ENCODE data around the gene DHRSX.
"Not testable (repeated sequence)": the region's sequence is repeated elsewhere in the genome, so short reads cannot be mapped to it uniquely, and the experiment has no call there.

DHRSX gene

DNA sequence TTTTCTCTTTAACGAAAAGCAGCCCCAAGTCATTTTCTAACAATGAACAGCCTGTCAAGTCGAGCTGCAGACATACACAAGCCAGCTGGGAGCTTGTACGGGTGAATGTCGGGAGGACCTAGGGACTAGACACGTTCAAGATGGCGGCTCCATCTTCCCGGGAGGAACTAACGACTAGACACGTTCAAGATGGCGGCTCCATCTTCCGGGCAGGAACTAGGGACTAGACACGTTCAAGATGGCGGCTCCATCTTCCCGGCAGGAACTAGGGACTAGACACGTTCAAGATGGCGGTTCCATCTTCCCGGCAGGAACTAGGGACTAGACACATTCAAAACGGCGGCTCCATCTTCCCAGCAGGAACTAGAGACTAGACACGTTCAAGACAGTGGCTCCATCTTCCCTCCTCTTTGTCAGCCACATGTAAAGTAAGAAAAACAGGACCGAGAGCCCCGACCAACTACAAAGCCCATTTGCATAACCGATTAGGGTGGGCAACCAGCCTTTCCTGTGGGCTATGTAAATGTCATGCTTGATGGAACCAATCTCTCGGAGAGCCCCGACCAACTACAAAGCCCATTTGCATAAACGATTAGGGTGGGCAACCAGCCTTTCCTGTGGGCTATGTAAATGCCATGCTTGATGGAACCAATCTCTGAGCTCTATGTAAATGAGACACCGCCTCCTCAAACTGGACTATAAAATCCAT, 175.5 kb downstream of the DHRSX start:
- in situ Hi-C loops (cut with HindIII; ENCODE audit: low sequenced_read_pairs): no loop called here

DNA sequence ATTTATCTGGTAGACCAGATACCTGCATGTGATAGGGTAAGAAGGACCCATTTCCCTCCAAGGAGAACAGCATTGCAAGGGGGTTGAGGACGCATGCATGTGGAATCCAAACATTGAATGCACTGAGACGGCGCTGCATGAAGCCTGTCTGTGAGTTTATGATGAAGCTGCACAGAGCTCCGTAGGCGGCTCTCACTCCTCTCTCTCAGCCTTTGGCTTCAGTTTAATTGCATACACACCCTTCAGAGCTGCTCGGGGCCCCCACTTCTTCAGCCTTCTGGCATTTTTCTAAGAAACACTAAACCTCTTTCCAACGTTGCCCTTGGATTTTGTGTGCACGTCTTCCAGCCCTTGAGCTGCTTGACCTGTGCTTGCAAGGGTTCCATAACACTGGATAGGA, 176.6 kb downstream of the DHRSX start:
- in situ Hi-C loops (cut with HindIII; ENCODE audit: low sequenced_read_pairs): no loop called here

DNA sequence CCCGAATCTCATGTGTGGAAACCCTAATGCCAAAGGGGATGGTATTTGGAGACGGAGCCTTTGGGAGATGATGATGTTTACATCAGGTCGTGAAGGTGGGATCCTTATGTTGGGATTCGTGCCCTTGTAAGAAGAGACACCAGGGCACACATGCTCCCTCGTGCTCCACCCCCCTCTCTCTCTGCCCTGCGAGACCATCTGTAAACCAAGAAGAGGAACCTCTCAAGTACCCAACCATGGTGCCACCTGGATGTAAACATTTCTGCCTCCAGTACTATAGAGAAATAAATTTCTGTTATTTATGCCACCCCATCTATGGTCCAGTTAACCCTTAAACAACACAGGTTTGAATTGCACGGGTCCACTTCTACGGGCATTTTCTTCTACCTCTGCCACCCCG, 179.4 kb downstream of the DHRSX start:
- in situ Hi-C loops (cut with HindIII; ENCODE audit: low sequenced_read_pairs): no loop called here

DNA sequence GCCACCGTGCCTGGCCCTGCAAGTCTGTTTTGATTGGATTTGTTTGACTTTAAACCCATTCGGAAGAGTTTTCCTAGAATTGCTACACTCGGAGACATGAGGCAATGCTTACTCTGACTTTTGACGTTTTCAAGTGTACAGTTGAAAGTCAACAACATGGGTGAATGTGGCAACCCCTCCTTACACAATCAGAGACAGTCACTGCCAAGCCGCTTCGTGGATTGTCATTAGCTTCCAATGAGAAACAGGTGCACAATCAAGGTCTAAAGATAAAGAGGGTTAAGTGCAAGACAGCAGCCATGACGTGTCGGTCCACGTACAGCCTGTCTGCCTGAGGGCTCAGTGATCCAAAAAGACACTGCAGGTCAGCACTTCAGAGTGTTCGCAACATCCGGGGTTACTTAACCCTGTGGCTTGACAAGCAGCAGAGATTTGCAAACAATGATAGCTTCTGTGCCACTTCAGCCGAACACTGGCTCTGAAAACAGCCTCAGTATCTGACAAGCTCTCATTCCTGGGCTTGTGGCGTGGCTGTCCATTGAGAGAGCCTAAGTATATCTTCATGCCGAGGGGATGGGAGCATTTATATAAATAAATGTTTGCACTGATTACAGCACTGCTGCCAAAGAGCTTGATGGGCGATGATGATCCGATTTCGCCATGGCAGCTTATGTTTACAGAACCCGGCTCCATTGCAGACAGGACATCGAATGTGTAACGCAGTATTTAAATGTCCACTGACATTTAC, 180.0 kb downstream of the DHRSX start:
- in situ Hi-C loops (cut with HindIII; ENCODE audit: low sequenced_read_pairs): no loop called here

DNA sequence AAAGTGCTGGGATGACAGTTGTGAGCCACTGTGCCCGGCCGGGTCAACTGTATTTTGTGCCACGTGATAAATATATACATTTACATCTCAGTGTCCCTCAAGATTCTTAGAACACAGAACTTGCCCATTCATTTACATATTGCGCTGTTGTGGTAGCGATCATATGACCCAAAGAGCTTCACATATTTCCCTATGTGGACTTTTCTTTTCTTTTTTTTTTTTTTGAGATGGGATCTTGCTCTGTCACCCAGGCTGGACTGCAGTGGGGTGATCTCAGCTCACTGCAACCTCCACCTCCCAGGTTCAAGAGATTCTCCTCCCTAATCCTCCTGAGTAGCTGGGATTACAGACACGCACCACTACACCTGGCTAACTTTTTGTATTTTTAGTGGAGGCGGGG, 180.7 kb downstream of the DHRSX start:
- in situ Hi-C loops (cut with HindIII; ENCODE audit: low sequenced_read_pairs): no loop called here

DNA sequence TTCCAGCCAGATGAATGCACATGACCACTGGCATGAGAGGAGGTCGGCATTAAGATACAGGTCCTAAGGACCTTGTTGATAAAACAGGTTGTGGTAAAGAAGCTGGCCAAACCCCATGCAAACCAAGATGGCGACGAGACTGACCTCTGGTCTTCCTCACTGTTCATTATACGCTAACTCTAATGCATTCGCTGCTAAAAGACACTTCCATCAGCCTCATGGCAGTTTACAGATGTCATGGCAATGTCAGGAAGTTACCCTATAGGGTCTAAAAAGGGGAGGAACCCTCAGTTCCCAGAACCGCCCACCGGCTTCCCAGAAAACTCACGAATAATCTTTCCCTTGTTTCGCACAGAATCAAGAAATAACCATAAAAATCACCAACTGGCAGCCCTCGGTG, 182.4 kb downstream of the DHRSX start:
- in situ Hi-C loops (cut with HindIII; ENCODE audit: low sequenced_read_pairs): no loop called here

DNA sequence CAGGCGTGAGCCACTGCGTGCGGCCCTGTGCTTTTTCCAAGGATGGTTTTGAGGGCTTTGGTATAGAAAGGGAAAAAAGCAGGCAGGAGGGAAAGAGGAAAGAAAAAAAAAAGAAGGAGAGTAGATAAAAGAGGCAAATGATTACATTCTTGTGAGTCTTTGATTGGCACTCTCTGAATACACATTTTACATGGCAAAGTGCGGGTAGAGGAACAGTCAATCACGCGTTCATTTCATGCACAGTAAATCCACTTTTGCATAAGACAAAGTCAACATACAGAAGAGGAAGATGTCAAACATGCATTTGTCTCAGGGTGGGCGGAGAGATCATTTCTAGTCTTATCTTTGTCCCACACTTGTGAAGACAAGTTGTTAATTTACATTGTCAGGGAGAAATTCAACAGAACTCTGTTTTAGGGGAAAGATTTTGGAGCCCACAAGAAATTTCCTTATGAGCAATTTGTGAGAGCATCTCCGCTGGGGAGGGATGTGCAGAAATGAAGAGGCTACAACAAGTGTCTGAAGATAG, 183.2 kb downstream of the DHRSX start:
- in situ Hi-C loops (cut with HindIII; ENCODE audit: low sequenced_read_pairs): no loop called here

DNA sequence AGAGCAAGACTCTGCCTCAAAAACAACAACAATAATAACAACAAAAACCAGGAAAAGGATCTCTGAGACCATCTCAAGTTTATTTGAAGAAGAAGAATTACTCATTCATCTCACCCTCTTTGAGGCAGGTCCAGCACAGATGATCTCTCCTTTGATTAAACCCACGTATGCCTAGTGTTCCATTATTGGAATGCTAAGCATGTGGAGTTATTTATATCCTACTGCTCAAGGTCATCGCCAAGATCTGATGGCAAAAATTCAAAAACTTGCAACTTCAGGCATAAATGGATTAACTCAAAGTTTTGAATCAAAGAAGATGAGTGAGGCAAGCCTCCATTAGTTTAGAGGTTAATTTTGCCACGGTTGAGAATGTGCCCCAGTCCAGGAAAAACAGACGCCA, 184.2 kb downstream of the DHRSX start:
- in situ Hi-C loops (cut with HindIII; ENCODE audit: low sequenced_read_pairs): no loop called here

DNA sequence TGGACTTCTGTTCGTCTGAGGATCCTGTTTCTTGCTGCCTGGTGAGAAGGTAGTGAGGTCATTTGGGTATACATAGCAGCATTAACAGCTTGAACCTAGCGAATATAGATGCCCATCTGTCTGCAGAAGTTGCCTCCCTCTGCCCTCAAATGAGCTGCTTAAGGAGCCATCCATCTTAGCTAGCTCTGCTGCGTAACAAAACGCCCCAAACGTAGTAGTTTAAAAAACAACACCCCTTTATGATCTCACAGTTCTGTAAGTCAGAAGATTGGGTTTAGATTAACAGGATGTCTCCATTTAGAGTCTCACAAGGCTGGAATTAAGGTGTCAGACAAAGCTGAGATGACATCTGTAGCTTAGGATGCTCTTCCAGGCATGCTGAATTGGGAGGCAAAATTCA, 185.3 kb downstream of the DHRSX start:
- in situ Hi-C loops (cut with HindIII; ENCODE audit: low sequenced_read_pairs): no loop called here

DNA sequence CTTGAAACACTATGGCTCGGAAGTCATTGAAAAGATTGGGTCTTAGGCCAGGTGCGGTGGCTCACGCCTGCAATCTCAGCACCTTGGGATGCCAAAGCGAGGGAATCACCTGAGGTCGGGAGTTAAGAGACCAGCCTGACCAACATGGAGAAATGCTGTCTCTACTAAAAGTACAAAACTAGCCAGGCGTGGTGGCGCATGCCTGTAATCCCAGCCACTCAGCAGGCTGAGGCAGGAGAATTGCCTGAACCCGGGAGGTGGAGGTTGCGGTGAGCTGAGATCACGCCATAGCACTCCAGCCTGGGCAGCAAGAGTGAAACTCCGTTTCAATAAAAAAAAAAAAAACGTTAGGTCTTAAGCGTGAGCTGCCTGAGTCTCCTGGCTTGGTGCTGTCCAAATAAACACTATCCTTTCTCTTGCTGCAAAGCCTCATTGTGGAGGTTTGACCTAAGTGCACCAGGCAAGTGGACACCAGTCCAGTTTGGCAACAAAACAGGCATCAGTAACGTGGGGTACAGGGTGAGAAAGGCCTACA, 185.9 kb downstream of the DHRSX start:
- in situ Hi-C loops (cut with HindIII; ENCODE audit: low sequenced_read_pairs): no loop called here

DNA sequence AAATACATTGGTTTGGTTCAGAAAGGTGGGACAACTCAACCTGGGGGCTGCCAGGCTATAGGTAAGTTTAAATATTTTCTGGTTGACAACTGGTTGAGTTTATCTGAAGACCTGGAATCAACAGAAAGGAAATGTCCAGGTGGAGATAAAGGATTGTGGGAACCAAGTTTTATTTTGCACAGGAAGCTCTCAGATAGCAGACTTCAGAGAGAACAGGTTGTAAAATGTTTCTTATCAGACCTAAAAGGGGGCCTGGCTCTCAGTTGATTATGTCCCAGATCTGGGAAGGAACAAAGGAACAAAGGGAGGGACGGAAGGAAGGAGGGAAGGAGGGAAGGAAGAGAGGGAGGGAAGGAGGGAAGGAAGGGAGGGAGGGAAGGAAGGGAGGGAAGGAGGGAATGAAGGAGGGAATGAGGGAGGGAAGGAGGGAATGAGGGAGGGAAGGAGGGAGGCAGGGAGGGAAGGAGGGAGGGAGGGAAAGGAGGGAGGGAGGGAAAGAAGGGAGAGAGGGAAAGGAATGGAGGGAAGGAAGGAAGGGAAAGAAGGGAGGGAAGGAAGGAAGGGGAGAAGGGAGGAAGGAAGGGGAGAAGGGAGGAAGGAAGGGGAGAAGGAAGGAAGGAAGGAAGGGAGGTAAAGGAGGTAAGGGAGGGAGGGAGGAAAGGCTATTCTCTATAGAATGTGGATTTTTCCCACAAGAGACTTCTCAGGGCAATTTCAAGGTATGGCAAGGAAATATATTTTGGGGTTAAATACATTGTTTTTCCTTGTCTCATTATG, 186.7 kb downstream of the DHRSX start:
- in situ Hi-C loops (cut with HindIII; ENCODE audit: low sequenced_read_pairs): no loop called here

DNA sequence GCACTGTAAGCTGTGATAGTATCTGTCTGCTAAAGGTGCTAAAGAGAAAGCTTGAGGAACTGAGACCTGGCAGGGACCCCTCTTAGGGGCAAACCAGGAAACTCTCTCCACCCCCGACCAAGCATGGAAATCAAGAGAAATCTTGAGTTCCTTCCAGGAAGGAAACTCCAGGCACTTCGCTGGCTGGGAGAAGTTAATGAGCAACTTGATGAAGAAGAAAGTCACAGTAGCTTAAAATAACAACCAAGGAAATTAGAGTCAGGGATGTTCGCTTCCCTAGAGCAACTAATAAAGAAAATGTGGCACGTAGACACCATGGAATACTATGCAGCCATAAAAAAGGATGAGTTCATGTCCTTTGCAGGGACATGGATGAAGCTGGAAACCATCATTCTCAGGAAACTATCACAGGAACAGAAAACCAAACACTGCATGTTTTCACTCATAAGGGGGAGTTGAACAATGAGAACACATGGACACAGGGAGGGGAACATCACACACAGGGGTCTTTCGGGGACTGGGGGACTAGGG, 188.7 kb downstream of the DHRSX start:
- in situ Hi-C loops (cut with HindIII; ENCODE audit: low sequenced_read_pairs): not testable (repeated sequence)

DNA sequence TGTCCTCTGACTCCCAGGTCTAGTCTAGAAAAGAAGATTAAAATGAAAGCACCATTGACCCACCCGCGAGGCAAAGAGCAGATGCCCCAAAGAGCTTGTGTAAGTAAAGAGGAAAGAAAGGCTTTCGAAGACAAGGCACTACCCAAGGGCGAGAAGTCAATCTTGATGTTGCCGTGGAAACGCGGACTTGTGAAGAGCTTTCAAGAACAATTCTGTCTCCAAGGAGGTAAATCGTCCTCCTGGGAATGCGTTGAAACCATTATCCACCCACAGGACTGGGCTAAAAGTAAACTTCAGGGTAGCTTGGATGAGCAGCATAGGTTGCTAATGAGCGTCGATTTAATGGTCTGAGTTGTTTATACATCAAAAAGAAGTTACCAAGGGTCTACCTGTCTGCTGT, 189.3 kb downstream of the DHRSX start:
- in situ Hi-C loops (cut with HindIII; ENCODE audit: low sequenced_read_pairs): no loop called here

DNA sequence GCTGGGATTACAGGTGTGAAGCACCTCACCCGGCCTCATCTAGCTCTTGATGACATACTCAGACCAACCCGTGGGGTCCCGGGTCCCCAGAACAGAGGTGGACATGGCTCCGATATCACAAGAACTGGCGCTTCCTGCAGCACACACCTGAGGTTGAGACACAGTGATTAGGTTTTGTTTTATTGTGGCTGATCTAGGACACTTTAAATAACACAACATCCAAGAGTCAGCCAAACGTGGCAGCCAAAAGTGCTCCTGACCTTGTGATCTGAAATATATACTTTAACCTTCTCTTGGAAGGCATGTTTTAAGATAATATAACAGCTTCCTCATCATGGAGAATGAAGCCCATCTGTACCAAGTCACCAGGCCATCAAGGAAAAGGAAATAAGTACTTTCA, 198.9 kb downstream of the DHRSX start:
- in situ Hi-C loops (cut with HindIII; ENCODE audit: low sequenced_read_pairs): no loop called here

DNA sequence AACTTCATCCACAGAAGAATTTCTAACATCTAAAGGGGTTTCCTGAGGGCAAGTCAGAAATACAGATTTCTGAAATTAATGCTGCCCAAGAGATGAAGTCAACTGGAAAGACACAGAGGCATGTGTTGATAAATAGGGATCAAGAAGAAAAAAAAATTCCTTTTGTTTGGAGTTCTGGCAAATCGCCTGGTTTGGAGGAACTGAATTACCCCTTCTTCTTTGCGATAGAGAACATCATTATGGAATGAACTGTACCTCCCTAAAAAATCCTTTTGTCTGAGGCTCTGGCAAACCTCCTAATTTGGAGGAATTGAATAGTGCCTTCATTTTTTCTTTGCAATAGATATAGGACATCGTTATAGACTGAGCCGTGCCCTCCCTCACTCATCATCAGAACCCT, 200.9 kb downstream of the DHRSX start:
- in situ Hi-C loops (cut with HindIII; ENCODE audit: low sequenced_read_pairs): no loop called here

DNA sequence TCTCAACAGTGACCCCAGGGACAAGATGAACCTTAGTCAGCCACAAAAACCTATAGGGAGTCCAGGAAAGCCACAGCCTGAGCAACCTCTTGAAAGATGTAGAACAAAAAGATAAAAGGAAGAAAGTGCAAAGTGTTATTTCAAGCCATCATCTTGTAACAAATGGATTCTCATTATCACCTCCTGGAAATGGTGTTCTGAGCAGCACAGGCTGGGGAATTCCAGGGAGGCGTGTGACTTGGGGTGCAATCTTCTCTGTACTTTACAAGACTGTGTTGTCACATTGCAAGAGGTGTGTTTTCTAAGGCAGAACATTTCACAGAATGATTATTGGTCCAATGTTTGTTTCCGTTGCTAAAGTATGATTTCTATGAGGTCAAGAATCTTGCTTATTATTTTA, 214.0 kb downstream of the DHRSX start:
- in situ Hi-C loops (cut with HindIII; ENCODE audit: low sequenced_read_pairs): no loop called here

DNA sequence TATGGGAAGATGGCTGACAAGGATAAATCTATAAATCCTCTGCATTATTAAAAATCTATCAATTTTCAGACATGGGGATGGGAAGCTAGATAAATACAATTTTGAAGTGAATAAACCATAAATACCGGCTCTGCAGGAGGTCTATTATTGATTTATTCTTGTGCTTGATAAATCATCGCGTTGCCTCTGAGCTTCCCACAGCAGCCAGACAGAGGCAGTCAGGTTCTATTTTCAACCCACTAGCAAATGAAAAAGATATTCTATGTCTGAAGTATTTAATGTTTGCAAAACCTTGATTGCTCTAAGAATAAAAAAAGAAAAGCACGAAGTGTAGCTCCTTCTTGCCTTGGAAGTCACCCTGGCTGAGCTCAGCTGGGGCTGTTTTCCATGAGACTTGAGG, 216.2 kb downstream of the DHRSX start:
- in situ Hi-C loops (cut with HindIII; ENCODE audit: low sequenced_read_pairs): no loop called here

DNA sequence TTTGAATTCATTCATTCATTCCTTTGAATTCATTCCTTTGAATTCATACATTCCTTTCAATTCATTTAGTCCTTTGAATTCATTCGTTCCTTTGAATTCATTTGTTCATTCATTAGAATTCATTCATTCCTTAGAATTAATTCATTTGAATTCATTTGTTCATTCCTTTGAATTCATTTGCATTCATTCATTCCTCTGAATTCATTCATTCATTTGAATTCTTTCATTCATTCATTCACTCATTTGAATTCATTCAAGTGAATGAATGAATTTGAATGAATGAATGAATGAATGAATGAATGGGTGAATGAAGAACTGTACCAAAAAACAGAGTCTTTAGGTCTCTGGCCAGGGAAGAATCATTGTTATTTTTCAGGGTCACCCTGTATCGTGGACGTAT, 216.6 kb downstream of the DHRSX start:
- in situ Hi-C loops (cut with HindIII; ENCODE audit: low sequenced_read_pairs): no loop called here

DNA sequence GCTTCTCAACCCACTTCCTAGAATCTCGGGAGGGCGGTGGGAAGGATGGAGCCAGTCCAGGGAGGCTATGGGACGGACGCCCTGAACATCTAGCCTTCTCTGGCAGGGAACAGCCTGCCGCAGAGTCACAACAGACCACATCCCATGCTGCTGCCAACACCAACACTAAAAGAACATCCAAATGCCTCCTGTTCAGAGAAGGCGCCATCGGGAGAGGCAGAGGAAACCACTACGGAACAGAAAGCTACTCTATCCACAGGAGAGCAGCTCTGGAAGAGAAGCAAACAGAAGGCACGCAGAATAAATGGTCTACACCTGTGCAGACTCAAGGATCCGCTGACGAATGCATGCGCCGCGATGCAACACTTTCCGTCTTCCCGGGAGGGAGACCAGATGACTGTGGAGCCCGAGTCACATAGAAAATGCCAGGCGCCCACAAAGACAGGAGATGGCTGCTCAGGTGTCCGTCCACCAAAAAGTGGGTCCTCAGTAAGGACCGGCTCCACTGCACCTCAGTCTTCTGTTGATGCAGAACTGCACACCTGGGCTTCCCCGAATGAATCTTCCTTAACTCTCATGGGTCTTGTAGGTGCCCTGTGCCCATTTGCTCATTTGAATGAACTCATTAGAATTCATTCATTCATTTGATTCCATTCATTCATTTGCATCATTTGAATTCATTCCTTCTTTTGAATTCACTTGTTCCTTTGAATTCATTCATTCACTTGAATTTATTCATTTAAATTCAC, 217.5 kb downstream of the DHRSX start:
- in situ Hi-C loops (cut with HindIII; ENCODE audit: low sequenced_read_pairs): no loop called here

DNA sequence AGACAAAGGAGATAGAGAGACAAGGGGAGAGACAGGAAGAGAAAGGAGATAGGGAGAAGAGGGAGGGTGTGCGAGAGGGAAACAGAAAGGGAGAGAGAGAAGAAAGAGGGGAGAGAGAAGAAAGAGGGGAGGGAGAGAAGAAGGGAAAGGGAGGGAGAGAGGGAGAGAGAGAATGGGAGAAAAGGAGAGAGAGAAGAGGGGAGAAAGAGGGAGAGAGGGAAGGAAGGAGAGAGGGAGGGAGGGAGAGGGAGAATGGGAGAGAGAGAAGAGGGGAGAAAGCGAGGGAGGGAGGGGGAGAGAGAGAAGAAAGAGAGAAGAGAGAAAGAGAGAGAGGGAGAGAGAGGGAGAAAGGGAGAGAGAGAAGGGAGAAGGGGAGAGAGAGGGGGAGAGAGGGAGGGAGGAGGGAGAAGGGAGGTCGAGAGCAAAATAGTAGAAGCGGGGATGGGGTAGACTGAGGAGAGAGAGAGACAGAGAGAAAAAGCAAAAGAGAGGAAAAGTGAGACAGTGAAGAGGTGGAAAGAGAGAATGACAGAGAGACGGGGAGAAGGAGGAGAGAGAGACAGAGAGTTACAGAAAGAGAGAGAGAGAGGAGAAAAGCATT, 218.2 kb downstream of the DHRSX start:
- in situ Hi-C loops (cut with HindIII; ENCODE audit: low sequenced_read_pairs): no loop called here
